DLD1 (cell line): ENCODE data around the gene RIC8A.
"Not testable (repeated sequence)": the region's sequence is repeated elsewhere in the genome, so short reads cannot be mapped to it uniquely, and the experiment has no call there.

Experiments used
- in situ Hi-C: cut with HindIII; loops from 2 replicates; pipeline ENCODE4 v1.10.0; 2017; ENCODE audit warnings: low sequenced_read_pairs

RIC8A gene

GRCh38 chr11:217704-218103, 10.2 kb downstream of the RIC8A start:
- in situ Hi-C loops, result no loop called here

GRCh38 chr11:218815-219593, 11.5 kb downstream of the RIC8A start:
- in situ Hi-C loops, result no loop called here

GRCh38 chr11:220641-221215, 13.2 kb downstream of the RIC8A start:
- in situ Hi-C loops, result not testable (repeated sequence)

- in situ Hi-C loops, result no loop called here
Measured at GRCh38 chr11:221539-221938, 14.0 kb downstream of the RIC8A start.

- in situ Hi-C loops, result no loop called here
Measured at GRCh38 chr11:221998-222789, 14.7 kb downstream of the RIC8A start.

GRCh38 chr11:223026-223789, 15.7 kb downstream of the RIC8A start:
- in situ Hi-C loops, result no loop called here

- in situ Hi-C loops, result no loop called here
Measured at GRCh38 chr11:223884-224283, 16.4 kb downstream of the RIC8A start.

- in situ Hi-C loops, result no loop called here
Measured at GRCh38 chr11:224424-224823, 16.9 kb downstream of the RIC8A start.

GRCh38 chr11:225734-226453, 18.4 kb downstream of the RIC8A start:
- in situ Hi-C loops, result no loop called here

- in situ Hi-C loops, result no loop called here
Measured at GRCh38 chr11:227824-228379, 20.4 kb downstream of the RIC8A start.

- in situ Hi-C loops, result no loop called here
Measured at GRCh38 chr11:230431-230830, 22.9 kb downstream of the RIC8A start.

- in situ Hi-C loops, result no loop called here
Measured at GRCh38 chr11:232783-233565, 25.5 kb downstream of the RIC8A start.

GRCh38 chr11:235180-235579, 27.7 kb downstream of the RIC8A start:
- in situ Hi-C loops, result no loop called here

- in situ Hi-C loops, result no loop called here
Measured at GRCh38 chr11:235609-235996, 28.1 kb downstream of the RIC8A start.

- in situ Hi-C loops, result no loop called here
Measured at GRCh38 chr11:235997-236773, 28.7 kb downstream of the RIC8A start, which contains the start of gene SIRT3. TSS of gene SIRT3 (minus strand) at chr11:236342. CDS start at chr11:236328, 14 bp downstream.

- in situ Hi-C loops, result no loop called here
Measured at GRCh38 chr11:236774-237767, 29.6 kb downstream of the RIC8A start, which contains the start of gene PSMD13. TSS of gene PSMD13 (plus strand) at chr11:236976. CDS start at chr11:237050, 74 bp downstream.

- in situ Hi-C loops, result not testable (repeated sequence)
Measured at GRCh38 chr11:238346-238745, 30.8 kb downstream of the RIC8A start.
